H1 (cell line): ENCODE results near the gene ORC2. TPM values are rescaled to one million over a fixed set of nuclear protein-coding genes. Genes with fewer than 3 reads are reported as not detected.

ENCODE experiments used
- CTCF ChIA-PET: fragments of 300-600 bp; sonication (Branson Sonifier 250); formaldehyde crosslinking; loops from one replicate; lab custom pipeline; 2021; ENCODE audit not compliant: partially characterized antibody; lab: Charles Lee
- POLR2A ChIA-PET: fragments of 300-600 bp; sonication (Branson Sonifier 250); formaldehyde crosslinking; loops from one replicate; lab custom pipeline; 2021; ENCODE audit warnings: inconsistent platforms; ENCODE audit not compliant: partially characterized antibody; lab: Charles Lee
- DNase-seq, 2 experiments: peaks; one replicate each; pipeline versions ENCODE4 v3.0.0 to v3.0.0-alpha.2; 2010 to 2022; ENCODE audit warnings: low spot score in 2 of 2, low read depth in 1 of 2, mixed read lengths in 1 of 2
- FAIRE-seq: peaks from 2 replicates; lab custom pipeline; 2011; peaks lifted over from hg19 to GRCh38; lab: Jason Lieb, UNC
- H2AFZ ChIP-seq: 2 replicates; pipeline ENCODE4 v1.8.1; 2012; ENCODE audit warnings: low read length, inconsistent platforms
- H2AK5ac ChIP-seq: 2 replicates; pipeline ENCODE4 v1.6.1; 2013; ENCODE audit warnings: low read depth, low read length
- H2BK120ac ChIP-seq: replicated peaks from 2 replicates; pipeline ENCODE3; 2013; ENCODE audit warnings: low read depth, low read length, inconsistent platforms
- H2BK12ac ChIP-seq: 2 replicates; pipeline ENCODE4 v1.6.1; 2013; ENCODE audit warnings: low read depth, low read length
- H2BK15ac ChIP-seq: 2 replicates; pipeline ENCODE4 v1.6.1; 2013; ENCODE audit warnings: low read length
- H2BK20ac ChIP-seq: 2 replicates; pipeline ENCODE4 v1.6.1; 2013; ENCODE audit warnings: low read length
- H2BK5ac ChIP-seq: 2 replicates; pipeline ENCODE4 v1.6.1; 2013; ENCODE audit warnings: low read depth, low read length
- H3K14ac ChIP-seq: 2 replicates; pipeline ENCODE4 v1.6.1; 2013; ENCODE audit warnings: inconsistent platforms; ENCODE audit not compliant: insufficient read length
- H3K18ac ChIP-seq: 2 replicates; pipeline ENCODE4 v1.6.1; 2013; ENCODE audit warnings: low read length; ENCODE audit errors: extremely low read depth
- H3K23ac ChIP-seq: 2 replicates; pipeline ENCODE4 v1.6.1; 2013; ENCODE audit warnings: inconsistent platforms; ENCODE audit not compliant: insufficient read length
- H3K23me2 ChIP-seq: 2 replicates; pipeline ENCODE4 v1.6.1; 2013; ENCODE audit warnings: low read depth, low read length
- H3K27ac ChIP-seq: 2 replicates; pipeline ENCODE4 v1.6.1; 2011; ENCODE audit warnings: low read depth, low read length, inconsistent platforms
- H3K27me3 ChIP-seq, 4 experiments: replicated peaks in 1 of 4; 1 replicate in 1 of 4; 2 replicates in 3 of 4; pipeline versions ENCODE4 v1.6.1 to v1.8.1; 2011 to 2013; ENCODE audit warnings: low read length in 3 of 4, mild to moderate bottlenecking in 3 of 4, inconsistent platforms in 2 of 4, mixed read lengths in 2 of 4, moderate library complexity in 1 of 4; ENCODE audit not compliant: control insufficient read depth in 3 of 4, insufficient read depth in 3 of 4; ENCODE audit errors: extremely low read depth in 1 of 4
- H3K36me3 ChIP-seq, 4 experiments: 2 replicates each; pipeline versions ENCODE4 v1.6.1 to v1.8.1; 2011 to 2013; ENCODE audit warnings: mild to moderate bottlenecking in 4 of 4, low read length in 3 of 4, moderate library complexity in 2 of 4, control low read depth in 1 of 4, inconsistent platforms in 1 of 4; ENCODE audit not compliant: insufficient read depth in 4 of 4, control insufficient read depth in 2 of 4
- H3K4ac ChIP-seq: replicated peaks from 2 replicates; pipeline ENCODE3; 2013; ENCODE audit warnings: low read length, low read depth, mixed read lengths, inconsistent platforms; ENCODE audit not compliant: insufficient read length
- H3K4me1 ChIP-seq, 4 experiments: replicated peaks in 1 of 4; 1 replicate in 1 of 4; 2 replicates in 3 of 4; pipeline versions ENCODE4 v1.6.1 to v1.8.1; 2011 to 2013; ENCODE audit warnings: low read length in 3 of 4, inconsistent platforms in 2 of 4, mixed read lengths in 1 of 4; ENCODE audit not compliant: insufficient read depth in 4 of 4, control insufficient read depth in 3 of 4
- H3K4me2 ChIP-seq, 2 experiments: 2 replicates each; pipeline versions ENCODE4 v1.6.1 to v1.8.1; 2011 to 2013; ENCODE audit warnings: low read depth in 2 of 2, low read length in 2 of 2, control low read depth in 1 of 2, inconsistent platforms in 1 of 2, mild to moderate bottlenecking in 1 of 2; ENCODE audit not compliant: insufficient read depth in 1 of 2
- H3K4me3 ChIP-seq, 4 experiments: fragments of 200-600, 300-600 bp in 1 of 4; sonication (generic), shearing (Covaris generic), sonication (Bioruptor Twin) in 1 of 4; 2 replicates each; pipeline versions ENCODE4 v1.5.1 to v1.8.1; 2011 to 2016; ENCODE audit warnings: low read length in 4 of 4, low read depth in 3 of 4, control low read depth in 2 of 4, inconsistent platforms in 2 of 4, mild to moderate bottlenecking in 2 of 4, mixed read lengths in 1 of 4, moderate library complexity in 1 of 4; ENCODE audit not compliant: insufficient read depth in 2 of 4; ENCODE audit errors: extremely low read depth in 1 of 4
- H3K56ac ChIP-seq: replicated peaks from 2 replicates; pipeline ENCODE3; 2013; ENCODE audit warnings: low read depth, mild to moderate bottlenecking, mixed read lengths, low read length, inconsistent platforms; ENCODE audit not compliant: insufficient read length
- H3K79me1 ChIP-seq: 2 replicates; pipeline ENCODE4 v1.6.1; 2013; ENCODE audit warnings: low read depth, low read length, control low read depth
- H3K79me2 ChIP-seq, 2 experiments: 2 replicates each; pipeline versions ENCODE4 v1.6.1 to v1.8.1; 2012 to 2013; ENCODE audit warnings: low read length in 2 of 2, mild to moderate bottlenecking in 2 of 2, inconsistent platforms in 1 of 2; ENCODE audit not compliant: insufficient read depth in 2 of 2, control insufficient read depth in 1 of 2
- H3K9ac ChIP-seq, 4 experiments: replicated peaks in 1 of 4; 1 replicate in 1 of 4; 2 replicates in 3 of 4; pipeline versions ENCODE4 v1.6.1 to v1.8.1; 2011 to 2013; ENCODE audit warnings: low read depth in 3 of 4, low read length in 3 of 4, control low read depth in 2 of 4, mild to moderate bottlenecking in 2 of 4, moderate library complexity in 2 of 4, inconsistent platforms in 1 of 4; ENCODE audit errors: extremely low read depth in 1 of 4
- H3K9me3 ChIP-seq, 2 experiments: 2 replicates each; pipeline versions ENCODE4 v1.6.1 to v1.8.1; 2012 to 2013; ENCODE audit warnings: mild to moderate bottlenecking in 2 of 2, moderate library complexity in 2 of 2, control low read depth in 1 of 2, inconsistent platforms in 1 of 2, low read depth in 1 of 2, low read length in 1 of 2, mixed read lengths in 1 of 2; ENCODE audit not compliant: insufficient read depth in 2 of 2
- H4K20me1 ChIP-seq, 2 experiments: replicated peaks in 1 of 2; 2 replicates each; pipeline versions ENCODE3 to v1.8.1; 2011 to 2013; ENCODE audit warnings: inconsistent platforms in 2 of 2, low read length in 2 of 2, mild to moderate bottlenecking in 1 of 2; ENCODE audit not compliant: insufficient read depth in 2 of 2, control insufficient read depth in 1 of 2
- H4K5ac ChIP-seq: 2 replicates; pipeline ENCODE4 v1.6.1; 2013; ENCODE audit warnings: low read length, low read depth, mixed read lengths, inconsistent platforms; ENCODE audit not compliant: insufficient read length
- H4K8ac ChIP-seq: 2 replicates; pipeline ENCODE4 v1.8.0; 2013; ENCODE audit warnings: mild to moderate bottlenecking, moderate library complexity, low read length, inconsistent platforms; ENCODE audit not compliant: insufficient read depth; ENCODE audit errors: extremely low read depth
- H4K91ac ChIP-seq: replicated peaks from 2 replicates; pipeline ENCODE3; 2013; ENCODE audit warnings: low read length, mixed read lengths, inconsistent platforms; ENCODE audit not compliant: insufficient read length
- TBP ChIP-seq: IDR thresholded peaks from 2 replicates; pipeline ENCODE4 v1.6.1; 2011; ENCODE audit warnings: low read depth, low read length, improper control_type of control experiment
- WGBS, 2 experiments: shearing (Covaris generic) in 1 of 2; methylation state at CpG; one replicate each; pipeline versions ENCODE4 v1.1.6 to v1.1.7; 2013 to 2015; ENCODE audit warnings: low lambda C conversion rate in 2 of 2, mixed read lengths in 2 of 2, inconsistent platforms in 1 of 2, low coverage in 1 of 2, missing lambda C conversion rate in 1 of 2; ENCODE audit not compliant: insufficient replicate concordance in 2 of 2, insufficient coverage in 1 of 2, insufficient read length in 1 of 2; ENCODE audit errors: extremely low coverage in 1 of 2, missing lambda C conversion rate in 1 of 2; 5-methylcytosine and 5-hydroxymethylcytosine counted together
- polyA plus RNA-seq, 7 experiments: library from polyadenylated mRNA; depleted of rRNA in 3 of 7; stranded (reverse) in 5 of 7; unstranded in 2 of 7; fragments of >200 nt in 5 of 7; fragments of 200-250 nt in 2 of 7; gene quantifications; 1 replicate in 5 of 7; 2 replicates in 1 of 7; 4 replicates in 1 of 7; pipeline versions ENCODE4 v1.2.1 to v1.2.3, GENCODE V29; 2011 to 2013; ENCODE audit warnings: missing spikeins in 2 of 7, mixed read lengths in 2 of 7
- total RNA-seq: library from RNA; stranded (reverse); fragmentation: NEBNext Ultra II Directional; extraction: Animal tissue kit (Norgen Biotek cat#: 25700); gene quantifications from 2 replicates; pipeline ENCODE4 v1.2.1, GENCODE V29; 2021

The ORC2 gene
- total and polyA plus RNA-seq, 2 of the 8 experiments (the other 6 are each of a cell fraction or from before 2014, with no cell fraction given), result 7.1 to 89.8 TPM

GRCh38 chr2:200878289-200878880 lies 85.1 kb downstream of the ORC2 start:
- no peak overlapping the region for H3K56ac ChIP-seq
- H3K4ac ChIP-seq, result no peak overlapping the region
- no peak overlapping the region for H4K91ac ChIP-seq
- no peaks in the 10 kb centered on the region for H3K9me3 ChIP-seq
- WGBS, 2 experiments, result 81% methylated on average over 2 of the region's 2 CpGs; no CpG with 5 or more reads in 1 of the 2 experiments
- no peaks in the 10 kb centered on the region for H4K20me1 ChIP-seq
- no peak overlapping the region for H3K23ac ChIP-seq
- no peak overlapping the region for H2BK15ac ChIP-seq
- H2AFZ ChIP-seq, result no peak overlapping the region
- no peak overlapping the region for H3K14ac ChIP-seq
- FAIRE-seq, result no peak
- no peak overlapping the region for H2BK12ac ChIP-seq
- no peak overlapping the region for H4K8ac ChIP-seq
- no peak for TF ChIP-seq TBP
- no peak overlapping the region for H3K4me3 ChIP-seq
- no peak for DNase-seq
- no peaks in the 10 kb centered on the region for H3K4me1 ChIP-seq
- H2BK20ac ChIP-seq, result no peak overlapping the region
- no peaks in the 10 kb centered on the region for H3K27me3 ChIP-seq
- no peak overlapping the region for H3K18ac ChIP-seq
- H3K9ac ChIP-seq, result no peak overlapping the region
- peaks cover 6 to 53% (median 34%) of the 10 kb centered on the region in 4 experiments; a peak in 7 of 8 replicates for H3K36me3 ChIP-seq
- no peak overlapping the region for H2AK5ac ChIP-seq
- no peak overlapping the region for H3K27ac ChIP-seq
- ChIA-PET POLR2A (interaction anchor here (0.6 to 1.3 kb wide), 4 partner anchors 11 to 1090 kb away, joined by 3 to 6 read pairs (median 6); partner anchors contain the start of genes CLK1, NIF3L1 and PPIL3), CTCF (interaction anchor here (0.6 to 1.1 kb wide), 2 partner anchors 81 to 354 kb away, joined by 3 to 4 read pairs; no protein-coding TSS in a partner anchor)
- H4K5ac ChIP-seq, result no peak overlapping the region
- no peaks in the 10 kb centered on the region for H3K23me2 ChIP-seq
- no peaks in the 10 kb centered on the region for H3K79me2 ChIP-seq
- no peak overlapping the region for H2BK120ac ChIP-seq
- H2BK5ac ChIP-seq, result no peak overlapping the region
- no peaks in the 10 kb centered on the region for H3K79me1 ChIP-seq
- H3K4me2 ChIP-seq, result no peak overlapping the region
